ENCODE measurements around the gene ELMO3.

DNA sequence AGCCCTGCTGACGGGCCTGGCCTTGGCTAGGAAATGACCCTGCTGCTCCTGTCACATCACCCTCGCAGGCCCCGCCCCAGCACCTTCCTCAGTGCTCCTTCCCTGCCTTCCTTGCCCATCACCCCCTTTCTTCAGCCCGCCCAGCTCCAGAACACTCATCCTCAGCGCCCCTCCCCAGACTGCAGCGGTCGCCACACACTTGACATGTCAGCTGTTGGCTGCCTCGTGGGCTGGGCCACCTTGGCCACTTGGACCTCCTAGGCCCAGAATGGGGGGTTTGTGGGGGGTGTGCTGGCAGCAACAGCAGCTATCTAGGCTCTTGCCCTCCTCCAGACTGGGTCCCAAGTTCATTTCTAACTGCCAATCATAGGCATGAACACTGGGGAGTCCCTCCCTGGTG is 10.6 kb downstream of the ELMO3 start:
- TF ChIP-seq, protein P1, sequence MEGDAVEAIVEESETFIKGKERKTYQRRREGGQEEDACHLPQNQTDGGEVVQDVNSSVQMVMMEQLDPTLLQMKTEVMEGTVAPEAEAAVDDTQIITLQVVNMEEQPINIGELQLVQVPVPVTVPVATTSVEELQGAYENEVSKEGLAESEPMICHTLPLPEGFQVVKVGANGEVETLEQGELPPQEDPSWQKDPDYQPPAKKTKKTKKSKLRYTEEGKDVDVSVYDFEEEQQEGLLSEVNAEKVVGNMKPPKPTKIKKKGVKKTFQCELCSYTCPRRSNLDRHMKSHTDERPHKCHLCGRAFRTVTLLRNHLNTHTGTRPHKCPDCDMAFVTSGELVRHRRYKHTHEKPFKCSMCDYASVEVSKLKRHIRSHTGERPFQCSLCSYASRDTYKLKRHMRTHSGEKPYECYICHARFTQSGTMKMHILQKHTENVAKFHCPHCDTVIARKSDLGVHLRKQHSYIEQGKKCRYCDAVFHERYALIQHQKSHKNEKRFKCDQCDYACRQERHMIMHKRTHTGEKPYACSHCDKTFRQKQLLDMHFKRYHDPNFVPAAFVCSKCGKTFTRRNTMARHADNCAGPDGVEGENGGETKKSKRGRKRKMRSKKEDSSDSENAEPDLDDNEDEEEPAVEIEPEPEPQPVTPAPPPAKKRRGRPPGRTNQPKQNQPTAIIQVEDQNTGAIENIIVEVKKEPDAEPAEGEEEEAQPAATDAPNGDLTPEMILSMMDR (IDR thresholded peaks at IDR 0.05), result no peak
- no peak for TF ChIP-seq POLR2A (IDR thresholded peaks at IDR 0.05)
